HG03064 (cell line): ENCODE data around the gene OR52R1.
"Not testable (repeated sequence)": the region's sequence is repeated elsewhere in the genome, so short reads cannot be mapped to it uniquely, and the experiment has no call there.

Source experiments
- ATAC-seq: cut with Tn5 transposase; IDR thresholded peaks from one replicate; pipeline ENCODE4 v1.9.1; 2021; ENCODE audit warnings: low read depth; ENCODE audit not compliant: unreplicated experiment

The OR52R1 gene

DNA sequence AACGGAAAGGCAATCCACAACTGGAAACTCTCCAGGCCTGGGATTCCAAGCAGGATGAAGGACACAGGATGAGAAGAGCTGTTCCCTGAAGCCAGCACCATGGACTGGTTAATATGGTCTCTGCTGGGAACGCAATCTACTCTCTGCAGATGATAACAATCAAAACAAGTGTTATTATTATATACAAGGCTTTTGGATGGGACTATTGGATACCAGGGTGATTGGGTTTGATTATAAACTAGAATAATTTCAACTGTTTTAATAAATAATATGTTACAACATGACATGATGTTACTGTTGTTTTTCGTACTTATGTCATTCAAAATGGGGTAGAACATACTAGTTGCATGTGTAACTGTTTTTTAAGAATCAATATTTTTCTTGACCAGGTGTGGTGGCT, at the start of gene OR52R1:
Gene OR52R1 (minus strand): TSS at position 101 of the 400 bp plus-strand sequence. CDS start 0 bp downstream, at position 101.
- ATAC-seq: no peak

DNA sequence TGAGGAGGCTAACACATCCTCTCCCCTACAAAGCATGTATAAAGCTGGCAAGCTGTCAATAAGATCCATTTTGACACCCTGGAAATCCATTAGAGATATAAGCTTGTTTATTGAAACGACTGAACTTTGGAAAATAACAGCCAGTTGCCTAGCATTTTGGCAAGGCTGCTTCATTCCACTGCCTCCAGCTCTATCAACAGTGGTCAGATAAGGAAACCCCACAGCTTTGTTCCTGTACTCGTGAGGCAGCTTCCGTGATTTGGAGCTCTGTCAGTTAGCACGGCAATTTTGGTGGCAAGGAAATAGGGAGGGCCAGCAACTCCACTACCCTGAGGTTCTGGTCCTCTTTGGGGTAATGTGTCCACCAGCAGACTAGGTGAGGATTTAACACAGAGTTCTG, 46.9 kb upstream of the OR52R1 start:
- ATAC-seq: no peak

- no peak for ATAC-seq
Observed at GRCh38 chr11:4848908-4849532, 44.8 kb upstream of the OR52R1 start, which contains the start of gene OR51S1. OR51S1 (minus strand) TSS chr11:4849208; CDS start chr11:4849208, 0 bp downstream.

GRCh38 chr11:4839851-4840549, 35.8 kb upstream of the OR52R1 start:
- ATAC-seq: no peak

GRCh38 chr11:4830909-4831308, 26.7 kb upstream of the OR52R1 start:
- no peak for ATAC-seq

DNA sequence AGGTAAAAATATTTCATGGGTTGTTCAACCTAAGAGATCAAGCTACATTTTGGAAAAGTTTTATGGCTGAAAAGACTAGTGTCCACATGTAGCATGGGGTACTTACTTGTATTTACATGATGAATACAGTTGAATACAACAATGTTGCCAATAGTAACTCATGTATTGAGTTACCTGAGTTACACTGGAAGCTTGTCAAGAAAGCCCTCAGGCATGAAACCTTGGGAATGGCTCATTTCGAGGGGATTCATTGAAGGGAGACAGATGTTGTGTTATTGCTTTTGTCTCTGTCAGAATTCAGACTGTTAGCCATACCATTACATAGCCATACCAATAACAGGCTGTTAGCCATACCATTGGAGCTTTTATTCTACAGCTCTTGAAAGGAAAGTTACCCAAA, 26.2 kb upstream of the OR52R1 start:
- ATAC-seq: no peak

- ATAC-seq: no peak
Observed at GRCh38 chr11:4826425-4826824, 22.2 kb upstream of the OR52R1 start.

DNA sequence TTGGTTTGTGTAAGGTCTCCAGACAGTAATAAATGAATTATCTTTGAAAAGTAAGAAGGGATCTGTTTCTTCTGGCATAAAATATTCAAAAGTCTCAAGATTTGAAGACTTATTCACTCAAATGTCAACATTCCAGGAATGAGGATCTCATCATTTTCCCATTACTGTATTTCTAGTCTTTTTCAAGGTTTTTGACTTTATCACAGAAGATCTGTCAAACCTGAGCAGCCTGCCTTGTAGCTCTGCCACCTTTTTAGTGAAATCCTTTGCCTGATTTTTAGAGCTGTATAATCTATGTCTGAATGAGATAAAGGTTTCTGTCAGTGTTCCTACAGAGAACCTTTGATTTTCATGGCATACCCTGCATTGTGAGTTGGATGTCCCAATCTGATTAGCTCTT, 21.0 kb upstream of the OR52R1 start:
- no peak for ATAC-seq

DNA sequence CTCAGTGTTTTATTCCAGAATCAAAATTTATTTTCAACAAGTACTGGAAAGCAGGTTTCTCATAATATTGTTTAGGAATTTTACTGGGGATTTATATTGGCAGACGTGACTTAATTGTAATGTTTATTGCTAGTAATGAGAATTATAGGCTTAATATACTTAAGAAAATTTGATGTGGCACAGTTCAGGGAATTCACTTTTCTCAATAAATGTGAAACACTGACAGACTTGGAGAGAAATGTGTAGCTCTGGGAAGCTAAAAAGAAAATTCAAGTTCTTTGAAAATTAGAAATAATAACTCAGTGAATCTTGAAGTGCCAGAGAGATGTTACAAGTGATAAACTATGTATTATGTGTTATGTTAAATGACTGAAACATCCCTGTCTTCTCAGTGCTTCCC, 16.8 kb upstream of the OR52R1 start, which contains the start of gene OR51F2:
Gene OR51F2 (plus strand): TSS at position 301 of the 400 bp plus-strand sequence. CDS start 101 bp downstream, outside the sequence.
- no peak for ATAC-seq

GRCh38 chr11:4809246-4809645, 5.1 kb upstream of the OR52R1 start:
- ATAC-seq: no peak

DNA sequence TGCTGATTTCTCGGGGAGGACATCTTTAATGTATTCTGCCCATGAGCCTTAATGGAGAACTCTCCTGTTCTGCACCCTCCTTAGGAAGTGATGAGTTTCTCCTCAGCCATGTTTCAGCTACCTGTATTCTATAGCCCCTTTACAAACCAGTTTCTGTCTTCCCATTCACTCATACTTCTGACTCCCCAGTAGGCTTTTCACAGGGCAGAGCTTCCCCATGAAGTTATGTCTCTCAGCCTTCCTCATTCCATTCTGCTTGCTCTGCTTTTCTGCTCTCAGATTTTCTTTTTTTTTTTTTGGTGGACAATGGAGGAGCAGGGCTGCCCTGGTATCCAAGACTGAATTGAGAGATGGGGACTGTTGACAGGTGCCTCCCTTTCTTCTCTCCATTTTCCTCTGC, 4.3 kb upstream of the OR52R1 start:
- no peak for ATAC-seq

DNA sequence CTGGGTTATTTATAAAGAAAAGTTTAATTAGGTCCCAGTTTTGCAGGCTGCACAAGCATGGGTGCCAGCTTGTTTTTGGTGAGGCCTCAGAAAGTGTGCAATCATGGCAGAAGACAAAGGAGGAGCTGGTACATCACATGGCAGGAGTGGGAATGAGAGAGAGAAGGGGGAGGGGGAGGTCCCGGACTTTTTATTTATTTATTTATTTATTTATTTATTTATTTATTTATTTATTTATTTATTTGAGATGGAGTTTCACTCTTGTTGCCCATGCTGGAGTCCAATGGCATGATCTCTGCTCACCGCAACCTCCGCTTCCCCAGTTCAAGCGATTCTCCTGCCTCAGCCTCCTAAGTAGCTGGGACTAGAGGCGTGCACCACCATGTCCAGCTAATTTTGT, 2.9 kb downstream of the OR52R1 start:
- not testable (repeated sequence) for ATAC-seq

DNA sequence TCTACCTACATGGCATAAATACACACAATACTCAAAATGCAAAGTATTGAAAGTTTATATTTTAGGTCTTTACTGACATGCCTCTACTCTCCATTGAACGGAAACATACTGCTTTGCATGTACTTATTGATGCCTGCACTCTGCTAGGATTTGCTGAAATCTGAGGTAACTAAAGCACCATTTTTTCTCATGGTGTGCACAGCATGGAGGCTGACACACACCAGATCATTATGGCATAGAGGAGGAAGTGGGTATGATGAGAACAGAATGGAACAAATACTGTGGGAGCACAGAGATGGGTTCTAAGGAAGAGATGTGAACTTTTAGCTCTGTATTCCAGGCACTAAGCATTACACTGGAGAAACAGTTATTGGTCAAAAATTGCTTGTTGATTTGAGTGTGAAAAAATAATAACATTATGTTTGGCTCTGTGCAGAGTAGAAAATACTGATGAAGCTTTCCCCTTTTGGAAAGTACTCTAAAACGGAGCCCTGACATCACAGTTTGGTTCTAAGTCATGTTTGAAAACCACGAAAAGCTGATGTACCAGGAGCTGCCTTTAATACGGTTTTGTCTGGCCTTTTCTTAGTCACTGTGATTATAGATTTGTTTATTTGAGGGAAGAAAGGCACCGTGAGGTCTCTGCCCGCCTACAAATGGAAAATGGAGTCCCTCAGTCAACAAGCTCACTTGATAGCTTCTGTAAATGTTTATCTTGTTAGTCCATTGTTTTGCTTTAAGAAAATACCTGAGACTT, 5.6 kb downstream of the OR52R1 start:
- no peak for ATAC-seq

DNA sequence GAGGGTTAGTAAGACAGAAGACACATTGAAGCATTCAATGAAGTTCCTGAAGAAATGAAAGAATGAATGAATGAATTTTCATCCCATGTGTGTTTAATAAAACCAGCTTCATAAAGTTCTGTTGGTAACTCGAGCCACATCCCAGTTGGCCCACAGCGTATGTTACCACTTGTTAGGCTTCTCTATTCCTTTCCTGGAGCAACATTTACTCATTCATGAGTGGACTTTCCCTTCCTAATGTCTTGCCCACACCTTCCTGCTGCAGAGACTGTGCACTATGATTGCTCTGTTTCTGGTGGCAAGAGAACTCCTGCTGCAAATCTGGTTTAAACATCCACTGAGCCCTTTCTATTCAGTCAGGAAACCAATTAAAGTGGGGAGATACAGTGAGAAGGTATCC, 7.0 kb downstream of the OR52R1 start:
- no peak for ATAC-seq

DNA sequence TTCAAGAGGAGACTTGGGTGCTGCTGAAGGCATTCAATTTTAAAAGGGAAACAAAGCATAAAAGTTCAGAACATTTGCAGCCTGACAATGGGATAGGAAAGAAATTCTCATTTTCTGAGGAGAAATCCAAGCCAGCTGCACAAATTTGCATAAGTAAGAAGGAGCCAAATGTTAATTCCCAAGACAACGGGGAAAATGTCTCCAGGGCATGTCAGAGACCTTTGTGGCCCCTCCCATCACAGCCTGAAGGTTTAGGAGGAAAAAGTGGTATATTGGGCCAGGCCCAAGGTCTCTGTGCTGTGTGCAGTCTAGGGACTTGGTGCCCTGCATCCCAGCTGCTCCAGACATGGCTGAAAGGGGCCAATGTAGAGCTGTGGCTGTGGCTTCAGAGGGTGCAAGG, 21.7 kb downstream of the OR52R1 start:
- ATAC-seq: no peak

DNA sequence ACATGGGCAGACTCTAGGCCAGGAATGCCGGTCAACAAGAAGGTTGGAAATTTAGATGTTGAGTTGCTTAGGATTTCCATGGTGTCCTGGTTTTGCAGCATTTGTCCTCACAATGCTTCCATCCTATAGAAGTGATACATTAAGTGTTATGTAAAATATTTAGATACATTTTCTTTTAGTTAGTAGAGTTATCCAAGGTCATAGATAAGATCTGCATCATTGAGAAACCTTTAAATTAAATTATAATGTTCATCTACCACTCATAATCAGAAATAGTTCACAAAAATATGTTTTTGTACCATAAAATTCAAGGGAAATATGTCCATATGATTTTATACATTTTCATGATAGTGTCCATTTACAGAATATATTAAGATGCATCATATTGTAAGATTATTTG, 34.3 kb downstream of the OR52R1 start, which contains the start of gene OR51F1:
Gene OR51F1 (minus strand): TSS at position 101 of the 400 bp plus-strand sequence. CDS start 0 bp downstream, at position 101.
- no peak for ATAC-seq

GRCh38 chr11:4768094-4768493, 36.1 kb downstream of the OR52R1 start:
- no peak for ATAC-seq

GRCh38 chr11:4766420-4767043, 37.6 kb downstream of the OR52R1 start:
- no peak for ATAC-seq

DNA sequence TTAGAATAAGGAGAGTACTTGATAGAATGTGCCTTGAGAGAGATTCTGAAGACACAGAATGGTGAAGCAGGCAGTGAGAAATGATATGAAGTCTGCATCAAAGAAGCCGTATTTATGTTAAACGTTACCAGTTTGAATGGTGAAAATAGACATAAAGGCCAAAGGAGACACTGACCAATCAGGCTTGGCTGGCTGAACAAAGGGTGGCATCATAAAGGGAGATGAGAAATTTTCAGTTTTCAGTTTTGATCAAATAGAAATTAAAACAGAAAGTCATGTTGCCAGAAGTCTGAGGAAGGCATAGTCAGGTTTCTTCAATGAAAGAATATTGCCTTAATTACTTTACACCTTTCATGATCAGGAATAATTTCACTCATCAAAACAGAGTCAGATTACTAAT, 41.1 kb downstream of the OR52R1 start:
- ATAC-seq: no peak
